Muscle layer of duodenum (tissue), 2 donors: ENCODE results near the gene ELP4.

Experiments
- H3K27ac ChIP-seq: one replicate; pipeline ENCODE4 v1.7.0; 2013; ENCODE audit warnings: mild to moderate bottlenecking, low read length
- H3K27me3 ChIP-seq: one replicate; pipeline ENCODE4 v1.7.0; 2013; ENCODE audit warnings: low read depth, mild to moderate bottlenecking, control low read depth, low read length
- H3K36me3 ChIP-seq, 2 donors: one replicate each; pipeline ENCODE4 v1.7.0; 2013; ENCODE audit warnings: low read length in 2 of 2, control low read depth in 1 of 2, mild to moderate bottlenecking in 1 of 2; ENCODE audit not compliant: insufficient read depth in 2 of 2, control insufficient read depth in 1 of 2
- H3K4me1 ChIP-seq, 2 donors: one replicate each; pipeline ENCODE4 v1.7.0; 2013; ENCODE audit warnings: low read length in 2 of 2, mild to moderate bottlenecking in 2 of 2, control low read depth in 1 of 2, moderate library complexity in 1 of 2; ENCODE audit not compliant: insufficient read depth in 2 of 2, control insufficient read depth in 1 of 2
- H3K4me3 ChIP-seq, 2 donors: one replicate each; pipeline ENCODE4 v1.7.0; 2013; ENCODE audit warnings: low read length in 2 of 2, low read depth in 1 of 2, mild to moderate bottlenecking in 1 of 2
- H3K9me3 ChIP-seq, 2 donors: one replicate each; pipeline ENCODE4 v1.7.0; 2013; ENCODE audit warnings: low read length in 2 of 2, control low read depth in 1 of 2, mild to moderate bottlenecking in 1 of 2; ENCODE audit not compliant: control insufficient read depth in 1 of 2
- donor health status: healthy.

Gene ELP4

GRCh38 chr11:31808721-31809540, 299.4 kb downstream of the ELP4 start:
- Histone ChIP-seq H3K27me3 (peaks cover 88% of the 10 kb centered on the region), H3K4me1 (peaks cover 10 to 71% of the 10 kb centered on the region in 2 donors), H3K9me3 (no peaks in the 10 kb centered on the region), H3K4me3 (peak overlapping the region in 1 of 2 donors; percentile 23), H3K36me3 (no peaks in the 10 kb centered on the region), H3K27ac (no peak overlapping the region)

GRCh38 chr11:31809541-31809856, 299.9 kb downstream of the ELP4 start:
- peak overlapping the region; percentile 23 to 63 for H3K4me3 ChIP-seq

GRCh38 chr11:31809857-31810778, 300.6 kb downstream of the ELP4 start:
- Histone ChIP-seq H3K9me3 (no peaks in the 10 kb centered on the region), H3K4me3 (peak overlapping the region; percentile 23 to 63), H3K36me3 (no peaks in the 10 kb centered on the region), H3K27ac (no peak overlapping the region), H3K27me3 (peaks cover 88% of the 10 kb centered on the region), H3K4me1 (peaks cover 4 to 71% of the 10 kb centered on the region in 2 donors)

More at GRCh38 chr11:31809541-31809856, 299.9 kb downstream of the ELP4 start:
- H3K36me3 ChIP-seq = no peaks in the 10 kb centered on the region
- H3K27ac ChIP-seq = no peak overlapping the region
- peaks cover 10 to 71% of the 10 kb centered on the region in 2 donors for H3K4me1 ChIP-seq
- H3K27me3 ChIP-seq = peaks cover 88% of the 10 kb centered on the region
- no peaks in the 10 kb centered on the region for H3K9me3 ChIP-seq

- H3K27ac ChIP-seq = no peak within 1 kb of the TSS
- peak within 1 kb of the TSS; percentile 26 to 65 for H3K4me3 ChIP-seq
- no peaks in the 10 kb centered on the region for H3K9me3 ChIP-seq
- peaks cover 88% of the 10 kb centered on the region for H3K27me3 ChIP-seq
- H3K4me1 ChIP-seq = peaks cover 4 to 71% of the 10 kb centered on the region in 2 donors
- no peaks in the 10 kb centered on the region for H3K36me3 ChIP-seq
Measured at GRCh38 chr11:31810779-31811647, 301.4 kb downstream of the ELP4 start, which contains the start of gene PAX6. Gene PAX6, minus strand, starts transcription at chr11:31811322. Its CDS starts 4,911 bp downstream, at chr11:31806411.

- no peaks in the 10 kb centered on the region for H3K9me3 ChIP-seq
- H3K27me3 ChIP-seq = peaks cover 88% of the 10 kb centered on the region
- H3K36me3 ChIP-seq = no peaks in the 10 kb centered on the region
- H3K4me1 ChIP-seq = peaks cover 6 to 83% of the 10 kb centered on the region in 2 donors
- no peak overlapping the region for H3K27ac ChIP-seq
- peak overlapping the region; percentile 26 to 65 for H3K4me3 ChIP-seq
Measured at GRCh38 chr11:31812383-31813381, 303.1 kb downstream of the ELP4 start.

GRCh38 chr11:31813391-31814175, 304.0 kb downstream of the ELP4 start:
- peaks cover 88% of the 10 kb centered on the region for H3K27me3 ChIP-seq
- H3K36me3 ChIP-seq = no peaks in the 10 kb centered on the region
- H3K27ac ChIP-seq = no peak overlapping the region
- peak overlapping the region; percentile 26 to 65 for H3K4me3 ChIP-seq
- no peaks in the 10 kb centered on the region for H3K9me3 ChIP-seq
- H3K4me1 ChIP-seq = peaks cover 6 to 89% of the 10 kb centered on the region in 2 donors

- H3K27ac ChIP-seq = no peak overlapping the region
- H3K9me3 ChIP-seq = no peaks in the 10 kb centered on the region
- peaks cover 6 to 86% of the 10 kb centered on the region in 2 donors for H3K4me1 ChIP-seq
- no peak overlapping the region for H3K4me3 ChIP-seq
- no peaks in the 10 kb centered on the region for H3K36me3 ChIP-seq
- peaks cover 86% of the 10 kb centered on the region for H3K27me3 ChIP-seq
Measured at GRCh38 chr11:31814176-31814868, 304.8 kb downstream of the ELP4 start.

- Histone ChIP-seq H3K4me1 (peaks cover 3 to 78% of the 10 kb centered on the region in 2 donors), H3K9me3 (no peaks in the 10 kb centered on the region), H3K27me3 (peaks cover 93% of the 10 kb centered on the region), H3K27ac (no peak overlapping the region), H3K4me3 (peak overlapping the region in 1 of 2 donors; percentile 56), H3K36me3 (no peaks in the 10 kb centered on the region)
Measured at GRCh38 chr11:31815711-31816467, 306.3 kb downstream of the ELP4 start.
